A549 (cell line): Measurements from ENCODE around the gene FOLR2. TPM values are rescaled to one million over a fixed set of nuclear protein-coding genes. Genes with fewer than 3 reads are reported as not detected.
A peak's percentile ranks its signal among the peaks of the same experiment; 100 is the strongest.

ENCODE experiments used
- ATAC-seq, 2 experiments: fragments of 200-7000 bp in 1 of 2; fragments of >200 bp in 1 of 2; cut with Nextera tagmentation in 1 of 2; cut with Tn5 transposase in 1 of 2; 3 replicates each; pipeline versions ENCODE4 v1.8.0 to v1.9.1; 2018 to 2020; ENCODE audit warnings: mild to moderate bottlenecking in 1 of 2, moderate library complexity in 1 of 2
- CTCF ChIA-PET: fragments of 300-600 bp; sonication (Branson Sonifier 250); formaldehyde crosslinking; extraction: SDS; loops from one replicate; lab custom pipeline; 2021; ENCODE audit warnings: antibody characterized with exemption, inconsistent platforms; lab: Yijun Ruan, JAX
- POLR2A ChIA-PET: fragments of 350-600 bp; formaldehyde crosslinking; extraction: SDS; loops from one replicate; lab custom pipeline; 2021; ENCODE audit warnings: antibody characterized with exemption, inconsistent platforms; lab: Yijun Ruan, JAX
- DNase-seq, 2 experiments: peaks; one replicate each; pipeline versions ENCODE4 v3.0.0 to v3.0.0-alpha.2; 2011 to 2016; ENCODE audit warnings: low read depth in 1 of 2, low spot score in 1 of 2
- FAIRE-seq: peaks from 2 replicates; lab custom pipeline; 2011; peaks lifted over from hg19 to GRCh38; lab: Jason Lieb, UNC
- H3K27ac ChIP-seq, 2 experiments: fragments of >200 bp; sonication (Bioruptor Twin); formaldehyde crosslinking; 3 replicates each; pipeline ENCODE4 v1.5.1; 2016 to 2017
- H3K4me1 ChIP-seq: fragments of >200 bp; sonication (Bioruptor Twin); formaldehyde crosslinking; 3 replicates; pipeline ENCODE4 v1.6.1; 2016
- H3K4me2 ChIP-seq: fragments of >200 bp; sonication (Bioruptor Twin); formaldehyde crosslinking; 3 replicates; pipeline ENCODE4 v1.6.1; 2016
- H3K4me3 ChIP-seq: fragments of >200 bp; sonication (Bioruptor Twin); formaldehyde crosslinking; 3 replicates; pipeline ENCODE4 v1.5.1; 2016
- H3K9me3 ChIP-seq: fragments of >200 bp; sonication (Bioruptor Twin); formaldehyde crosslinking; 3 replicates; pipeline ENCODE4 v1.6.1; 2016
- CHD2 ChIP-seq: fragments of 150-350 bp; IDR thresholded peaks from 2 replicates; pipeline ENCODE4 v1.6.1; 2014; ENCODE audit warnings: low read length; ENCODE audit not compliant: partially characterized antibody
- CHD4 ChIP-seq: fragments of 200-600 bp; sonication (generic); IDR thresholded peaks from 2 replicates; pipeline ENCODE4 v1.6.1; 2016; ENCODE audit warnings: antibody characterized with exemption, mild to moderate bottlenecking, borderline replicate concordance
- EHF ChIP-seq: fragments of 250-450 bp; sonication (Bioruptor Pico); IDR thresholded peaks from 2 replicates; pipeline ENCODE4 v1.5.0; 2020; ENCODE audit warnings: mild to moderate bottlenecking
- ESRRA ChIP-seq: fragments of 150-350 bp; IDR thresholded peaks from 2 replicates; pipeline ENCODE4 v1.6.1; 2014; ENCODE audit warnings: mild to moderate bottlenecking, low read length, borderline replicate concordance
- HEYL ChIP-seq: fragments of 250-450 bp; sonication (Bioruptor Pico); IDR thresholded peaks from 2 replicates; pipeline ENCODE4 v1.8.0; 2021; ENCODE audit warnings: mild to moderate bottlenecking, moderate library complexity
- HOXA7 ChIP-seq: fragments of 250-450 bp; sonication (Bioruptor Pico); IDR thresholded peaks from 2 replicates; pipeline ENCODE4 v1.5.0; 2020; ENCODE audit warnings: mild to moderate bottlenecking, moderate library complexity
- HOXB13 ChIP-seq: fragments of 250-450 bp; sonication (Bioruptor Pico); IDR thresholded peaks from 2 replicates; pipeline ENCODE4 v1.5.0; 2020; ENCODE audit warnings: low read depth, mild to moderate bottlenecking, moderate library complexity
- JUN ChIP-seq, 2 experiments: fragments of >200 bp; sonication (Bioruptor Twin); formaldehyde crosslinking; IDR thresholded peaks; 2 replicates in 1 of 2; 3 replicates in 1 of 2; pipeline ENCODE4 v1.6.1; 2016 to 2017
- JUNB ChIP-seq: fragments of >200 bp; sonication (Bioruptor Twin); formaldehyde crosslinking; IDR thresholded peaks from 2 replicates; pipeline ENCODE4 v1.6.1; 2016
- MYC ChIP-seq: IDR thresholded peaks from 2 replicates; pipeline ENCODE4 v1.6.1; 2012; ENCODE audit warnings: mild to moderate bottlenecking, inconsistent platforms, low read length, improper control_type of control experiment, borderline replicate concordance
- NPAS2 ChIP-seq: fragments of 250-450 bp; sonication (Bioruptor Pico); IDR thresholded peaks from 2 replicates; pipeline ENCODE4 v1.8.0; 2022; ENCODE audit warnings: mild to moderate bottlenecking, moderate library complexity, borderline replicate concordance
- POLR2A ChIP-seq: IDR thresholded peaks from 2 replicates; pipeline ENCODE4 v1.6.1; 2012; ENCODE audit warnings: mild to moderate bottlenecking, low read length
- POLR2AphosphoS2 ChIP-seq: conservative IDR thresholded peaks from 2 replicates; pipeline ENCODE4 v1.6.1; 2012; ENCODE audit warnings: low read length, improper control_type of control experiment, inconsistent platforms
- REST ChIP-seq: fragments of 200-600 bp; sonication (generic); IDR thresholded peaks from 2 replicates; pipeline ENCODE4 v1.6.1; 2016; ENCODE audit warnings: antibody characterized with exemption, mild to moderate bottlenecking, moderate library complexity
- ZC3H11A ChIP-seq: fragments of 450-650 bp; IDR thresholded peaks from 2 replicates; pipeline ENCODE4 v1.6.1; 2014; ENCODE audit warnings: antibody characterized with exemption, mild to moderate bottlenecking
- ZNF302 ChIP-seq: fragments of 250-450 bp; sonication (Bioruptor Pico); IDR thresholded peaks from 2 replicates; pipeline ENCODE4 v1.9.0; 2021; ENCODE audit warnings: inconsistent platforms, mild to moderate bottlenecking, moderate library complexity
- WGBS: methylation state at CpG from one replicate; pipeline ENCODE4 v1.1.6; 2017; ENCODE audit errors: missing lambda C conversion rate; 5-methylcytosine and 5-hydroxymethylcytosine counted together
- polyA plus RNA-seq, 4 experiments: library from polyadenylated mRNA; depleted of rRNA in 3 of 4; stranded (reverse); fragments of >200 nt; fragmentation: RNase III in 1 of 4; extraction: RNeasy Plus Mini Kit Qiagen cat#74134 plus additional on column Dnase treatment in 1 of 4; gene quantifications; 2 replicates in 3 of 4; 3 replicates in 1 of 4; pipeline ENCODE4 v1.2.3, GENCODE V29; 2011 to 2017
- TF ChIP-seq, protein P1 (sequence below): IDR thresholded peaks from 2 replicates; pipeline ENCODE4 v1.6.1; 2012
- TF ChIP-seq, protein P2 (sequence below): fragments of >200 bp; sonication (Bioruptor Twin); formaldehyde crosslinking; IDR thresholded peaks from 2 replicates; pipeline ENCODE4 v1.6.1; 2016

Gene FOLR2
- polyA plus RNA-seq, 2 of the 4 experiments (the other 2 are of a cell fraction): not detected

GRCh38 chr11:72236083-72236697 lies 19.6 kb downstream of the FOLR2 start:
- TF ChIP-seq, protein P1, sequence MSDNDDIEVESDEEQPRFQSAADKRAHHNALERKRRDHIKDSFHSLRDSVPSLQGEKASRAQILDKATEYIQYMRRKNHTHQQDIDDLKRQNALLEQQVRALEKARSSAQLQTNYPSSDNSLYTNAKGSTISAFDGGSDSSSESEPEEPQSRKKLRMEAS: no peak
- TF ChIP-seq POLR2A: no peak
- no peak for TF ChIP-seq REST
- TF ChIP-seq ZNF302: no peak
- TF ChIP-seq JUN (IDR thresholded peaks at IDR 0.05): no peak
- no peak for TF ChIP-seq MYC
- no peak for TF ChIP-seq ESRRA
- TF ChIP-seq CHD4: no peak
- TF ChIP-seq POLR2AphosphoS2: no peak
- TF ChIP-seq HOXA7 (CRISPR knock-in tag): no peak
- no peak for TF ChIP-seq HEYL (CRISPR knock-in tag)
- TF ChIP-seq, all 56 proteins: peak for 0
- FAIRE-seq: no peak

DNA sequence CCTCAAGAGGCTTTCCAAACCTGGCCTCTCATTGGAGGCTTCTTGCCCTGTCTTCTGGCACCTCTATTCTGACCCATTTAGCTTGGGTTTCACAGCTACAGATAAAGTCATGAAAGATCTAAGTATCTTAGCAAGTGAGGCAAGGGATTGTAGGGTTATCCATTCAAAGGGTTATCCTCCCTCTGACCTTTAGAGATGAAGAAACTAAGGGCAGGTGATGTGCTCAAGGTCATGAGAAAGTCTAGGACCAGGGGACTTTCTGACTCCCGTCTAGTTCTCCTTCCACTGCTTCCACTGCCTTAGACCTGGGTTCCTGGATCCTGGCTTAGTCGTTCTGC lies 20.1 kb downstream of the FOLR2 start:
- no peak overlapping the region for H3K27ac ChIP-seq
- no peaks in the 10 kb centered on the region for H3K9me3 ChIP-seq
- H3K4me1 ChIP-seq: peaks cover 12% of the 10 kb centered on the region
- CTCF ChIA-PET: interaction anchor here (1.0 to 5.9 kb wide), 17 partner anchors 9 to 248 kb away, joined by 3 to 83 read pairs (median 6); partner anchors contain the start of genes INPPL1 and TOMT
- TF ChIP-seq ESRRA (no peak), HOXB13 (CRISPR knock-in tag) (no peak), EHF (no peak)
- TF ChIP-seq, all 56 proteins: peak for 0
- DNase-seq (no peak), ATAC-seq (no peak), FAIRE-seq (no peak)
- Histone ChIP-seq H3K4me3 (no peak overlapping the region), H3K4me2 (no peak overlapping the region)
- POLR2A ChIA-PET: interaction anchor here (1.0 kb wide), 1 partner anchor 13 kb away, joined by 3 read pairs; no protein-coding TSS in a partner anchor
- 79% methylated on average over 2 of the region's 2 CpGs for WGBS

More at GRCh38 chr11:72236083-72236697, 19.6 kb downstream of the FOLR2 start:
- Histone ChIP-seq H3K27ac (no peak overlapping the region), H3K9me3 (no peaks in the 10 kb centered on the region), H3K4me3 (no peak overlapping the region), H3K4me1 (peaks cover 12% of the 10 kb centered on the region), H3K4me2 (no peak overlapping the region)
- ChIA-PET POLR2A (interaction anchor here (0.5 to 2.0 kb wide), 3 partner anchors 10 to 174 kb away, joined by 3 to 6 read pairs (median 3); partner anchors contain the start of gene ANAPC15), CTCF (interaction anchor here (1.0 to 5.9 kb wide), 14 partner anchors 10 to 247 kb away, joined by 3 to 83 read pairs (median 6); partner anchors contain the start of genes CLPB and INPPL1)
- DNase-seq (no peak), ATAC-seq (no peak)
- 75% methylated on average over 4 of the region's 4 CpGs for WGBS

DNA sequence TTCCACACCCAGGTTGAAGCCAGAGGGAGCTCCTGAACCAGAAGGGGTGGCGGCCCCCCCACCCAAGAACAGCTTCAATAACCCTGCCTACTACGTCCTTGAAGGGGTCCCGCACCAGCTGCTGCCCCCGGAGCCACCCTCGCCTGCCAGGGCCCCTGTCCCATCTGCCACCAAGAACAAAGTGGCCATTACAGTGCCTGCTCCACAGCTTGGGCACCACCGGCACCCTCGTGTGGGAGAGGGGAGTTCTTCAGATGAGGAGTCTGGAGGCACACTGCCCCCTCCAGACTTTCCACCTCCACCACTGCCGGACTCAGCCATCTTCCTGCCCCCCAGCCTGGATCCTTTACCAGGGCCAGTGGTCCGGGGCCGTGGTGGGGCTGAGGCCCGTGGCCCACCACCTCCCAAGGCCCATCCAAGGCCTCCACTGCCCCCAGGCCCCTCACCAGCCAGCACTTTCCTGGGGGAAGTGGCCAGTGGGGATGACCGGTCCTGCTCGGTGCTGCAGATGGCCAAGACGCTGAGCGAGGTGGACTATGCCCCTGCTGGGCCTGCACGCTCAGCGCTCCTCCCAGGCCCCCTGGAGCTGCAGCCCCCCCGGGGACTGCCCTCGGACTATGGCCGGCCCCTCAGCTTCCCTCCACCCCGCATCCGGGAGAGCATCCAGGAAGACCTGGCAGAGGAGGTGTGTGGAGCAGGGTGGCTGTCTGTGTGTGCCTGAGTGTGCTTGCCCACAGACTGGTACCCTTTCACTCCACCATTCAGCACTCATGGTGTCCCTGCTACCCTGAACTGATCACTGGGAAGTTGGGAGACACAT lies 20.7 kb downstream of the FOLR2 start:
- Histone ChIP-seq H3K4me3 (no peak overlapping the region), H3K4me1 (peaks cover 12% of the 10 kb centered on the region), H3K27ac (no peak overlapping the region), H3K4me2 (no peak overlapping the region), H3K9me3 (no peaks in the 10 kb centered on the region)
- peak in 1 of 2 experiments; percentile 24; a peak in 3 of 6 replicates for ATAC-seq
- DNase-seq: no peak
- WGBS: 88% methylated on average over 13 of the region's 22 CpGs
- TF ChIP-seq HEYL (CRISPR knock-in tag): no peak
- TF ChIP-seq JUNB: no peak
- TF ChIP-seq, protein P2, sequence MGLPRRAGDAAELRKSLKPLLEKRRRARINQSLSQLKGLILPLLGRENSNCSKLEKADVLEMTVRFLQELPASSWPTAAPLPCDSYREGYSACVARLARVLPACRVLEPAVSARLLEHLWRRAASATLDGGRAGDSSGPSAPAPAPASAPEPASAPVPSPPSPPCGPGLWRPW: no peak
- no peak for TF ChIP-seq CHD2
- TF ChIP-seq NPAS2 (CRISPR knock-in tag): no peak
- no peak for TF ChIP-seq CHD4
- TF ChIP-seq ZC3H11A: no peak
- no peak for TF ChIP-seq MYC
- ChIA-PET CTCF (interaction anchor here (0.6 to 5.9 kb wide), 33 partner anchors 8 to 259 kb away, joined by 3 to 83 read pairs (median 4); partner anchors contain the start of genes ANAPC15, FOLR2, INPPL1 and TOMT), POLR2A (interaction anchor here (1.0 kb wide), 1 partner anchor 14 kb away, joined by 3 read pairs; no protein-coding TSS in a partner anchor)
- no peak for FAIRE-seq
